ENCODE results near the gene RNF223.

Gene RNF223

GRCh38 chr1:1117469-1117831 lies 43.3 kb upstream of the RNF223 start:
- no peaks in the 10 kb centered on the region for H3K27me3 ChIP-seq (replicated peaks; ENCODE audit: control insufficient read depth, insufficient read depth, low read length, poor library complexity, severe bottlenecking)
- no peak overlapping the region for H3K27ac ChIP-seq (ENCODE audit: insufficient read depth, low read length, poor library complexity, severe bottlenecking)
- no peaks in the 10 kb centered on the region for H3K36me3 ChIP-seq (ENCODE audit: control insufficient read depth, insufficient read depth, low read length)
- DNase-seq: no peak
- no peak overlapping the region for H3K4me3 ChIP-seq (ENCODE audit: insufficient read depth, low read depth, low read length, poor library complexity, severe bottlenecking)
- peaks cover 16% of the 10 kb centered on the region for H3K4me1 ChIP-seq (ENCODE audit: control insufficient read depth, insufficient read depth, low read length, poor library complexity, severe bottlenecking)
- no peaks in the 10 kb centered on the region for H3K9me3 ChIP-seq (ENCODE audit: control insufficient read depth, low read length)

- DNase-seq: peak; percentile 13 to 20 (median 18)
- Histone ChIP-seq H3K27me3 (replicated peaks; ENCODE audit: control insufficient read depth, insufficient read depth, low read length, poor library complexity, severe bottlenecking) (no peaks in the 10 kb centered on the region), H3K27ac (ENCODE audit: insufficient read depth, low read length, poor library complexity, severe bottlenecking) (peak overlapping the region; percentile 75), H3K9me3 (ENCODE audit: control insufficient read depth, low read length) (no peaks in the 10 kb centered on the region), H3K4me1 (ENCODE audit: control insufficient read depth, insufficient read depth, low read length, poor library complexity, severe bottlenecking) (peaks cover 10% of the 10 kb centered on the region), H3K4me3 (ENCODE audit: insufficient read depth, low read depth, low read length, poor library complexity, severe bottlenecking) (peak overlapping the region; percentile 90), H3K36me3 (ENCODE audit: control insufficient read depth, insufficient read depth, low read length) (no peaks in the 10 kb centered on the region)
Measured at GRCh38 chr1:1116701-1117468, 42.8 kb upstream of the RNF223 start.

DNA sequence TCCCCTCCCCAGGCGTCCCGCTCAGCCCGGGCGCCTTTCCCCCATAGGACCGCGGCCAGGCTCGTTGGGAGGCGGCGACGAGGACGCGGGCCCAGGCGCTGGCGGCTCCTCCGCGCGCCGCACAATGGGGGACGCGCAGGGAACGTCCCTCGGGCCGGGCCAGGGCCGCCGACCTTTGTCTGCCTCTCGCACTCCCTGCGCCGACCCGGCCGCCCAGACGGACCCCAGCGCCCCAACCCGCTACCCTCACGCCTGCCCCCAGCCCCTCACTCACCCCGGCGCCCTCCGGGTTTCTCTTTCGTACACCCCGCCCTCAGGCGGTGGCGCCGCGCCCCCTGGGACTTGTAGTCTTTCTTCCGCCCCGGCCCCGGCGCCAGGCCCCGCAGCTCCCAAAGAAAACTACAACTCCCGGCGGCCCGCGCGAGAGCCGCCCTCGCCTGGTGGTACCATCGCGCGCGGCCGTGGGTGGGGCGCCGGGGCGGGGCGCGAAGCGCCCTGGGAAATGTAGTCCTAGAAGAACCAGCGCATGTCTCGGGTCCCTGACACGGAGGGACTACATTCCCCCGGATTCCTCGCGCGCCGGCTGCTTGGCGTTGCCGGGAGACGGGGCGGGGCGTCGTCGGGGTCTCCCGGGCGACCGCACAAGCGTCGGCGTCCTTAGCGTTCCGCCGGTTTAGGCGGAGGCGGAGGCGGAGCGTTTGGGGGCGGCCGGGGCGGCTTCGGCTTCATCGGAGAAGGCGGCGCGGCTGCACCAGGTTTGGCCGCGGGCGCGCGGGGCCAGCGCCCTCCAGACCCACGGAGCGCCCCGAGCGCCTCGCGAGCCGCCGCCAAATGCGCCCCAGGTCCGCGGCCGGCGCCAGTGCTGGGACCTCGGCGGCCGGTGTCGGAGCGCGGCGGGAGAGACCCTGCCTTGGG lies 41.9 kb upstream of the RNF223 start, which contains the start of gene C1orf159:
Gene C1orf159, minus strand, starts transcription at position 304 of the 915 bp plus-strand sequence. CDS start 24,546 bp downstream, outside the sequence.
- H3K9me3 ChIP-seq (ENCODE audit: control insufficient read depth, low read length): no peaks in the 10 kb centered on the region
- no peaks in the 10 kb centered on the region for H3K36me3 ChIP-seq (ENCODE audit: control insufficient read depth, insufficient read depth, low read length)
- H3K27me3 ChIP-seq (replicated peaks; ENCODE audit: control insufficient read depth, insufficient read depth, low read length, poor library complexity, severe bottlenecking): no peaks in the 10 kb centered on the region
- H3K4me1 ChIP-seq (ENCODE audit: control insufficient read depth, insufficient read depth, low read length, poor library complexity, severe bottlenecking): peaks cover 8% of the 10 kb centered on the region
- H3K4me3 ChIP-seq (ENCODE audit: insufficient read depth, low read depth, low read length, poor library complexity, severe bottlenecking): peak within 1 kb of the TSS; percentile 90
- peak; percentile 94 to 98 (median 96) for DNase-seq
- peak within 1 kb of the TSS; percentile 75 for H3K27ac ChIP-seq (ENCODE audit: insufficient read depth, low read length, poor library complexity, severe bottlenecking)

DNA sequence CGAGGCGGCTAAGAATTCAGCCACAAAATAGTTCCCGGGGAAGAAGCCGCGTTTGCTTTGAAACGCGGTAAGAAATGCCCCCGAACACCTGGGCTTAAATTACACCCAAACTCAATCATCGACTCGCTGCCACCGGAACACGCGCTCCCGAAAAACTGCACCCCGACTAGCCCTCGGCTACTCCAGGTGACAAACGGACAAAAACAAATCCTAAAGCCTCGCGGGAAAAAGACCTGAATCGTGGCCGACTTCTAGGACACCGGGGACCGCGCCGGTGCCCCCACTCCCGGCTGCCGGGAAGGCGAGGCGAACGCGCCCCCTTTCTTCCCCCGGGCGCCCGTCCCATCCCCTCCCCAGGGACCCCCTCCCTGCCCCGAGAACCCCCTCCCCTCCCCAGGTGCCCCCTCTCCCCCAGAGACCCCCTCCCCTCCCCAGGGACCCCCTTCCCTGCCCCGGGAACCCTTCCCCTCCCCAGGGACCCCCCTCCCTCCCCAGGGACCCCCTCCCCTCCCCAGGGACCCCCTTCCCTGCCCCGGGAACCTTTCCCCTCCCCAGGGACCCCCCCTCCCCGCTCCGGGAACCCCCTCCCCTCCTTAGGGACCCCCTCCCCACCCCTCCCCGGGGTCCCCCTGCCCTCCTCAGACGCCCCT lies 41.2 kb upstream of the RNF223 start:
- peaks cover 8% of the 10 kb centered on the region for H3K4me1 ChIP-seq (ENCODE audit: control insufficient read depth, insufficient read depth, low read length, poor library complexity, severe bottlenecking)
- no peaks in the 10 kb centered on the region for H3K9me3 ChIP-seq (ENCODE audit: control insufficient read depth, low read length)
- H3K36me3 ChIP-seq (ENCODE audit: control insufficient read depth, insufficient read depth, low read length): no peaks in the 10 kb centered on the region
- no peaks in the 10 kb centered on the region for H3K27me3 ChIP-seq (replicated peaks; ENCODE audit: control insufficient read depth, insufficient read depth, low read length, poor library complexity, severe bottlenecking)
- DNase-seq: no peak
- H3K27ac ChIP-seq (ENCODE audit: insufficient read depth, low read length, poor library complexity, severe bottlenecking): peak overlapping the region; percentile 75
- peak overlapping the region; percentile 90 for H3K4me3 ChIP-seq (ENCODE audit: insufficient read depth, low read depth, low read length, poor library complexity, severe bottlenecking)

DNA sequence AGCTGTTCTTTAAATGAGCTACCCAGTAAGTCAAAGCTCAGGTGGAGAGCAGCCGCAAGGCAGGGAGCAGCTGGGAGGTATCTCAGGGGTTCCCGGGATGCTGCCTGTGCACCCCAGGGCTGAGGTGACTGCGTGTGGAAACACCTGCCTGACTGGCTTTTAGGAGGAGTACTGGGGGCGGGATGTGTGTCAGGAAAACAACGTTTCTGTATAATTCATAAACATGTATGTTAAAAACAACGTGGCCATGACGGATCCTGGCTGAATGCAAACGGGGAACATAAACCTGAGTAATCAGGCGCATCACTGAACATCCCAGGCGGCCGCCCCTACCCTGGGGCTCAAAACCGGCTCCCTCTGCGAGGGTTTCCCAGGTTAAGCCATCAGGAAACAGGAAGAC lies 40.3 kb upstream of the RNF223 start:
- Histone ChIP-seq H3K4me1 (ENCODE audit: control insufficient read depth, insufficient read depth, low read length, poor library complexity, severe bottlenecking) (peaks cover 8% of the 10 kb centered on the region), H3K4me3 (ENCODE audit: insufficient read depth, low read depth, low read length, poor library complexity, severe bottlenecking) (no peak overlapping the region), H3K36me3 (ENCODE audit: control insufficient read depth, insufficient read depth, low read length) (no peaks in the 10 kb centered on the region), H3K27ac (ENCODE audit: insufficient read depth, low read length, poor library complexity, severe bottlenecking) (no peak overlapping the region), H3K9me3 (ENCODE audit: control insufficient read depth, low read length) (no peaks in the 10 kb centered on the region), H3K27me3 (replicated peaks; ENCODE audit: control insufficient read depth, insufficient read depth, low read length, poor library complexity, severe bottlenecking) (no peaks in the 10 kb centered on the region)
- DNase-seq: no peak

DNA sequence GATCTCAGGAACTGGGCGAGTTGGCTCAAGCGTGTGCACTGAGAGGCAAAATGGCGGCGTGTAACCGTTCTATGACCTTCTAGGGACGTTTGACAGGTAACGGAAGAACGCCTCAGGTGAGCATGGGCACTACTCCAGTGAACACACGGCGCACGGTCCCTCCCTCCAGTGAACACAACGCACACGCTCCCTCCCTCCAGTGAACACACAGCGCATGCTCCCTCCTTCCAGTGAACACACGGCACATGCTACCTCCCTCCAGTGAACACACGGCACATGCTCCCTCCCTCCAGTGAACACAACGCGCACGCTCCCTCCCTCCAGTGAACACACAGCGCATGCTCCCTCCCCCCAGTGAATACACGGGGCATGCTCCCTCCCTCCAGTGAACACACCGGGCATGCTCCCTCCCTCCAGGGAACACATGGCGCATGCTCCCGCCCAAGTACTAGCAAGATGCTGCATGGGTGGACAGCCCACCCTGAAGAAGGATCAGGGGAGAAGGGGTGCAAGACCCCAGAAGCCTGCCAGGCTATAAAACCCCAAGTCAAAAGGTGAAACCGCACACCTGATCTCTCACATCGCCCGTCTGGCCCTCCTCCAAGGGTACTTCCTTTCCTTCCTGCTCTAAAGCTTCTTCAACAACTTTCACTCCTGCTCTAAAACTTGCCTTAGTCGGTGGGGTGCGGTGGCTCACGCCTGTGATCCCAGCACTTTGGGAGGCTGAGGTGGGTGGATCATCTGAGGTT lies 38.3 kb upstream of the RNF223 start:
- H3K4me1 ChIP-seq (ENCODE audit: control insufficient read depth, insufficient read depth, low read length, poor library complexity, severe bottlenecking): peaks cover 8% of the 10 kb centered on the region
- H3K27me3 ChIP-seq (replicated peaks; ENCODE audit: control insufficient read depth, insufficient read depth, low read length, poor library complexity, severe bottlenecking): no peaks in the 10 kb centered on the region
- no peaks in the 10 kb centered on the region for H3K36me3 ChIP-seq (ENCODE audit: control insufficient read depth, insufficient read depth, low read length)
- no peaks in the 10 kb centered on the region for H3K9me3 ChIP-seq (ENCODE audit: control insufficient read depth, low read length)
- no peak overlapping the region for H3K27ac ChIP-seq (ENCODE audit: insufficient read depth, low read length, poor library complexity, severe bottlenecking)
- no peak for DNase-seq
- H3K4me3 ChIP-seq (ENCODE audit: insufficient read depth, low read depth, low read length, poor library complexity, severe bottlenecking): no peak overlapping the region

DNA sequence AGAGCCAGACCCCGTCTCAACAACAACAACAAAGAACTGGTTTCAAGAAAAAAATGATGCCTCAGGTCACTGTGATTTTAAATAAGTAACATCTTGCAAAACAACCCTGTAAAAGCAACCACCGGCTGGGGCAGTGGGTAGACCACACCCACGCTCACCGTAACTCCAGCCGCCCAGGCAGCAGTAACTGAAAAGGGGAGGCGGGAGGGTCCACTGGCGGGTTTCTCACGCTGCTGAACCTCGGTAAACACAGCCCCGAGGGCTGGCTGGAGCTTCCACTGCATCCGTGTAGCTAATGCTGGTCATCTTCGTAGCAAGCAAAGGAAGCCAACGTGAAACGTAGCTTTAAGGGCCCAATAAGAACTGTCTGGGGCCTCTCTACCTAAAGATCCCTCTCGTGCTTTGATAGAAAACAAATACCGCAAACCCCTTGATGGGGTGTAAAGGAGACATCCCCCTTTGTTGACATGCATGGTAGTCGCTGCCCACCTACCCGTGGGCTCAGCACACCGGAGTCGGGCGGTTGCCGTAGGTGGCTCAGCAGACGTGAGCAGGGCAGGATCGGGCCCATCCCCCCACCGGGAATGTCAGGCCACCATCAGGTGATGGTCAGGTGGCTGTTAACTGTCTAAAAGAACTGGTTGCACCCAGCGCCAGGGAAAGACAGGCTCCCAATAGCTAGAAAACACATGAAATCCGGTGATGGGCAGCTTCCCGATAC lies 37.6 kb upstream of the RNF223 start:
- Histone ChIP-seq H3K4me1 (ENCODE audit: control insufficient read depth, insufficient read depth, low read length, poor library complexity, severe bottlenecking) (peaks cover 6% of the 10 kb centered on the region), H3K36me3 (ENCODE audit: control insufficient read depth, insufficient read depth, low read length) (no peaks in the 10 kb centered on the region), H3K27me3 (replicated peaks; ENCODE audit: control insufficient read depth, insufficient read depth, low read length, poor library complexity, severe bottlenecking) (no peaks in the 10 kb centered on the region), H3K27ac (ENCODE audit: insufficient read depth, low read length, poor library complexity, severe bottlenecking) (no peak overlapping the region), H3K4me3 (ENCODE audit: insufficient read depth, low read depth, low read length, poor library complexity, severe bottlenecking) (no peak overlapping the region), H3K9me3 (ENCODE audit: control insufficient read depth, low read length) (no peaks in the 10 kb centered on the region)
- no peak for DNase-seq

DNA sequence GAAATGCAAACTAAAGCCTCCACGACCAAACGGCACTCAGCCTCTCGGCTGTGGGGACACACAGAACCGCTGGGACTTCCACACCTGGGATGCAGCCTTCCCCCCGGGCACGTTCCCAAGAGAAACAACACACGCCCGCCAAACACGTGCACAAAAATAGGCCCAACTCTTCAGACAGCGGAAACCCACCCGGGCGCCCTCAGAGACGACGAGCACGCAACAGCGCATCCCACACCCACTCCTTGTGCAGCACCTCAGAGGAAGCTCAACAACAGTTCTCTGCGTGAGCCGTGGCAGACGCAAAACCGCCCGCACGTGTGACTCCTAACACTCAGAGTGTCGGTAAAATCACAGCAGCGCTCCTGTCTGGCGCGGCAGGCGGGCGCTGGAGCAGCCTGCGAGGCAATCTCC lies 36.5 kb upstream of the RNF223 start:
- Histone ChIP-seq H3K4me3 (ENCODE audit: insufficient read depth, low read depth, low read length, poor library complexity, severe bottlenecking) (no peak overlapping the region), H3K27ac (ENCODE audit: insufficient read depth, low read length, poor library complexity, severe bottlenecking) (no peak overlapping the region), H3K27me3 (replicated peaks; ENCODE audit: control insufficient read depth, insufficient read depth, low read length, poor library complexity, severe bottlenecking) (no peaks in the 10 kb centered on the region), H3K9me3 (ENCODE audit: control insufficient read depth, low read length) (no peaks in the 10 kb centered on the region), H3K36me3 (ENCODE audit: control insufficient read depth, insufficient read depth, low read length) (no peaks in the 10 kb centered on the region), H3K4me1 (ENCODE audit: control insufficient read depth, insufficient read depth, low read length, poor library complexity, severe bottlenecking) (peaks cover 5% of the 10 kb centered on the region)
- DNase-seq: no peak

DNA sequence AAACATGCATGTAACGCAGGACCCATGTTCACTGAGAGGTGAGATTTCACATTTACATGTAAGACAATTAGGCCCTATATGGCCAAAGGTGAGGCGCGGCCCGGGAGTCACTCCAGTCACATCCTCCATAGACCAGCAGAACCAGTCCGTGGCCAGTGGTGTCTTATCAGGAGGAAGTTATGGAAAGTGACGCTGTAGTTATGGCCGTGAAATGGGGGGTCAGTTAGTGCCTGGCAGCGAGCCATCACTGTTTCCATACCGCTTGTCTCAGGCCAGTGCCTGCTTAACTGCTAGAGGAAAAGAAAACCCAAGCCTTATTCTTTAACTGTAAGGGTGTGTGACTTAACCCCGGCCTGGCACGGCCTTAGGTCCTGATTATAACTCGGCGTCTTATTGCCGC lies 35.6 kb upstream of the RNF223 start:
- H3K36me3 ChIP-seq (ENCODE audit: control insufficient read depth, insufficient read depth, low read length): no peaks in the 10 kb centered on the region

More for the DNA sequence above, 35.6 kb upstream of the RNF223 start:
- H3K27me3 ChIP-seq (replicated peaks; ENCODE audit: control insufficient read depth, insufficient read depth, low read length, poor library complexity, severe bottlenecking): no peaks in the 10 kb centered on the region
- no peak for DNase-seq
- no peaks in the 10 kb centered on the region for H3K4me1 ChIP-seq (ENCODE audit: control insufficient read depth, insufficient read depth, low read length, poor library complexity, severe bottlenecking)
- H3K4me3 ChIP-seq (ENCODE audit: insufficient read depth, low read depth, low read length, poor library complexity, severe bottlenecking): no peak overlapping the region
- H3K9me3 ChIP-seq (ENCODE audit: control insufficient read depth, low read length): no peaks in the 10 kb centered on the region
- H3K27ac ChIP-seq (ENCODE audit: insufficient read depth, low read length, poor library complexity, severe bottlenecking): no peak overlapping the region

All from effector memory CD4-positive, alpha-beta T cell (primary cell).